A204.1 (cell line): ENCODE results near the gene PEMT.

Experiments used
- FAIRE-seq: peaks from 2 replicates; lab custom pipeline; 2012; peaks lifted over from hg19 to GRCh38; lab: Jason Lieb, UNC

PEMT gene

DNA sequence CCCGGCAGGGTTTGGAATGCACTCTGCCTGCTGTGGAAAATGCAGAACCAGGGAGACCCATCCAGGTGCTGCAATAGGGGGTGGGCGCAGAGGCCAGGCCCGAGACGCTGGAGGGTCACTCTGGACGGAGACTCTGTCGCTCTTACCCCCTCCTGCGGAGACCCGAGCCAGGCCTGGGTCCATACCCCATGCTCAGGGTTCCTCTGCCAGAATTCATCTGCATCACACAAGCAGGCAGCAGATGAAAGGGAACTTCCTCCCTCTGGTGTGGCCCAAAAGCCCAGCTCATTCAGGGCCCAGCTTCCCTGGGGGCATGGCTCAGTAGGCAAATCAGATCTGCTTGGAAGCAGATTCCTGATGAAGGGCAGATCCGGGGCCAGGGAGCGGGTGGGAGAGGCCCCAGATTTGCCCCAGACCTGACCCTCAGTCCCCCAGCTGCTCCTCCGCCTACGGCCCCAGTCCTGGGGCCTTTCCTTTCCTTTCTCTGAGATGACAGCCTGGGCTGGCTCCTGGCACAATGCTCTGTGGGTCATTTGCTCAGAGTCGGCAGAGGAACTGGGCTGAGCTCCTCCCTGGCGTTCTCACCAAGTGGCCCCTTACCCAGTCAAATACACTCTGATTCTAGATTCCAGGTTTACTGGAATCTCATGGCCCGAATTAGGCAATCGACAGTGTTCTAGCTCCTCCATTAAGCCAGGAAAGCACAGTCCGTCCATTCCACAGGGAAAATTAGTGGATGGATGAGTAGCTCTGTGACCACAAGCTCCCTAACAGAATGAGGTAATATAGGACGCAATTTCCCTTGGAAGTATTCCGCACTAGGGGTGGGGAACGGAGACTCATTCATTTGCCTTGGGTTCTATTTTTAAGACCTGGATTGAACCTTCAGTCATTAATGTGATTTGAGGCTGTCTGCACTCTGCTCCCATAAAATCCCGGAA is 76.2 kb downstream of the PEMT start:
- FAIRE-seq, result no peak

DNA sequence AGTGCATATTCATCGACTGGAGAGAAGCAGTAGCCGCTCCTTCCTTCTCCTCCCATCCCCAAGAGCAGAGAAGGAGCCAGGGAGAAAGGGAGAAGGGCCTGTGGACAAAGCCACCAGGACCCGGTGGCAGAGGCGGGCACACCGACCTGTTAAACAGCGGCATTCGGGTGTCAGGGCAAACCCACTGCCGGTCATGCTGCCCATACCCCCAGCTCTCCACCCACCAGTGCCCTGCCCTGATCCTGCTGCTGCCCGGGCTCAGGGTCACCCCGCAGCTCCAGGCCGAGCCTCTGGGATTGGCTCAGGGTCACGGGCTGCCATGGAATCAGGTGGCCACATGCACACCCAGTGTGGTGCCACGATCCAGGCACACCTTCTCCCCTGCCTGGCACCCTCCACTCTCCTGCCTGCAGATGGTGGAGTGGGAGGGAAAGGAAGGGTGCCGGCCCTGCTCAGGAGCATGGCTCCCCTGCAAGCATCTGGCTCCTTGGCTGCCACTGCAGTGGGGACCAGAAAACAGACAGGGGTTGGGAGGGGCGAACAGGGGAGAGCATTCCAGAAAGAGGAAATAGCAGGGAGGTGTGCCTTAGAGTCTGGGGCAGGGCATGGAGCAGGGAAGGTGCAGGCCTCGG is 77.0 kb downstream of the PEMT start:
- no peak for FAIRE-seq

DNA sequence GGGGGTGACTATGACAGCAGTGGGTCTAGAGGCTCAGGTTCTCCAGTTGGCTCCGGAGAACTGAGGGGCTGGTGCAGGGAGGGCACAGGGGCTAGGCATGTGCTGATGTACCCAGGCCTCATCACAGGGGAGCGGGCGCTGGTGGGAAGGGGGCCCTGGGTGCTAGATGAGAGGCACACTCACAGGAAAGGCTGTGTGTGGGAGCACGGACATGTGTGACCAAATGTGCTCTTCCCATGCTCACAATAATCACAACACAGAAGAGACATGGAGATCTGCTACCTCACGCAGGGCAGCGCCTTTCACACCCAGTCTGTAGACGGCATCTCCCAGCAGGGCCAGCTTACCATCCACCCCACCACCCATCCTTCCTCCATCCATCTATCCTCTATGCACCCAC is 77.9 kb downstream of the PEMT start:
- FAIRE-seq, result no peak

DNA sequence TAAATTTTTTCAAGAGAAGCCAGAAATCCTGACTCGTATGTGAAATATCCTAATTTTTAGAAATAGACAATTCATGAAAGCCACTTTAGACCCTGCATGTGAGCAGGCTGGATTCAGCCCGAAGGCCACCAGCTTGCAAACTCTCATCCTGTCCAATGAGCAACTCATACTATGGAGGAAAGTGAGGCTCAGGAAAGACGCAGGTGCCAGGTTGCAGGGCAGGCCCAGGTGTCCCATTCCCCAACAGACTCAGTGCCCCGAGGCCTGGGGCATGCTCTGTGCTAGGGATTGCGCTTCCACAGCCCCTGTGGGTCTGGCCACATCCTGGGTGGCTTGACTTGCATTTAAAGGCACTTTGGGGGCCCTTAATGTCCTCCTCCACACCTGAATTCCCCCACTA is 78.6 kb downstream of the PEMT start:
- no peak for FAIRE-seq

DNA sequence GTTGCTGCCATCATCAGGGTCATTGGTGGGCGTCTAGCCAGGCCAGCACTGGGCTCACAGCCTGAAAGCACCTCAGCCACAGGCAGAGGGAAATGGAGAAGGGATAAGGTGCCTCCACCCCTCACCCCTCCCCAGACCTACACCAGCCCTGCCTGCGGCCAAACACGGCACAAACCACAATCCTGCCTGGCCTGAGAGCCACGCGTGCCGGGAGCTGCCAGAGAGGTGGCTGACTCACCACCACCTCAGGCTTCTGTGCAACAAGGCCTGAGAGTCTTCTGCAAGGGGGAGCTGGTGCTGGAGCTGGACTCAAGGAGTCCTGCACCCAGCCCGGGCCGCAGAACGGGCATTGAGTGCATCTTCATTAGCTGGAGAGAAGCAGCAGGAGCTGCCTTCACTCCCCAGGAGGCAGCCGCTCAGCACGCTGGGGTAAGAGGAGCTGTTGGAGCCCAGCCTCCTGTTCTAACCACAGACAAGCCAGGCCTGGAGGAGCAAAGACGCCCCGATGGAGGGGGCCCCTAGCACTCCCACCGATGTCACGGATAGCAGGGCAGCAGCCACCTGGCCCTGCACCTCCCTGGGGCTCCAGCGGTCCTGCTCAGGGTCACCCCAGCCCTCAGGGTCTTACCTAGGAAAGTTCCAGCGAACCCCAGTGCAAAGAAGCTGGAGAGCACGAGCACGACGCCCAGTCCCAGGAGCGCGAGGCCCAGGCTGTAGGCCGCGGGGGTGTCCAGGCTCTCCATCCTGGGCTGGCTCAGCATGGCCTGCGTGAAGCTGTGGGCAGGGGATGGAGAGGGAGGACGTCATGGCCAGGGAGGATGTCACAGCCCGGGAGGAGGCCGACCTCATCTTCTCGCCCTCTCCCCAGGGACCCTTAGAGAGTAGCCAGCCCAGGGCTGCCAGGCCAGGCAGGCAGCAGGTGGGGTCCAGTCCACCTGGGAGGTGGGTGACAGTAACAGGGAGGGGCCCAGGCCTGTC is 79.3 kb downstream of the PEMT start:
- FAIRE-seq, result no peak

DNA sequence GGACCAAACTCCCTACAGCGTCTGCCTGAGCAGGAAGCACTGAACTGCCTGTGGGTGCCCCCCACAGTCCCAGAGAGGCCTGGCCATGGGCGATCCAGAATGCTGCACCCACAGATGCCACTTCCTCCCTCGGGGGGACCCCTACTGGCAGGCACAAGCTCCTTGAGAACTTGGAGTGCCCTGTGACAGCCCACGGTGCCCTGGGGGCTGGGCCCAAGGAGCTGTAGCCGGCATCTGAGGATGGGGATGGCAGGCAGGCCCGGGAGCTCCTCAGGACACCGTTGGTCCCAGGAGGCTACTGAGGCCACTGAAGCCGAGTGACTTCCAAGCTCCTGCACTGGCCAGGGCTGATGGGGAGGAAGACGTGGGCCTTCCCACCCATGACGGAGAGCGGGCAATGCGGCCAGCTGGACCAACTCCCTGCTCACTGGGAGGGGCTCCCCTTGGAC is 80.2 kb downstream of the PEMT start:
- FAIRE-seq, result no peak

DNA sequence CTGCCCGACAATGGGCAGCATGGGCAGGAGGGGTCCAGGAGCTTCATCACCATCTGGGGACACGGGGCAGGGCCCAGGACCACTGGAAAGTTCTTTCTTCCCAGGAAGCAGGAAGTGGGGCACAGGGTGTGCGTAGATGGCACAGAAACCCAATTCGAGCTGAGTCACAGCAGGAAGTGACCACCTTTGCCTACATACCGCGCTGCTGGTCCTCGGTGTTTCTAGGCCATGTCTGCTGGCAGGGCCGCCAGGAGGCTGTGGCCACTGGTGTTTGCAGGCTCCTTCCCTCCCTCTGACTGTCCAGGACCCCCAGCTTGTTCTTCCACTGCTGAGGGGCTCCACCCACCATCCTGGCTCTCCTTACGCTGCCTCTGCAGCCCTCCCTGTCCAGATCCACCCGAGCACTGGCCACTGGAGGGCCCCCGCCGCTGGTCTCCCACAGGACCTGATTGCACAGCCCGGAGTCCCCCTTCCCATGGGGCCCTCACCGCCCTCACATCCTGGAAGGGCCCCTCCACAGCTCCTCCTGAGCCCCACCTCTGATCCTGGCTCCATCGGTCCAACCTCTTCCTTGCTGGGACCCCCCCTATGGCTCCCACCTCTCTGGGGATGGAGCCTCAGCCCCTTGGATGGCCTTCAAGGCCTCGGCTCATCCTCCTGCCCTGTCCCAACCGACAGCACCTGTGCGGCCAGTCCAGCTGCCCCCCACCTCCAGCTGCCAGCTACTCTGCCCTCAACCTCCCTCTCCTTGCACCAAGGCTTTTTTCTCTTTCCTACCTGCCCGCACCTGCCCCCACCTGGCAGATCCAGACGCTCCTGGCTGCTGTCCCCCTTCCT is 80.8 kb downstream of the PEMT start:
- FAIRE-seq, result no peak

DNA sequence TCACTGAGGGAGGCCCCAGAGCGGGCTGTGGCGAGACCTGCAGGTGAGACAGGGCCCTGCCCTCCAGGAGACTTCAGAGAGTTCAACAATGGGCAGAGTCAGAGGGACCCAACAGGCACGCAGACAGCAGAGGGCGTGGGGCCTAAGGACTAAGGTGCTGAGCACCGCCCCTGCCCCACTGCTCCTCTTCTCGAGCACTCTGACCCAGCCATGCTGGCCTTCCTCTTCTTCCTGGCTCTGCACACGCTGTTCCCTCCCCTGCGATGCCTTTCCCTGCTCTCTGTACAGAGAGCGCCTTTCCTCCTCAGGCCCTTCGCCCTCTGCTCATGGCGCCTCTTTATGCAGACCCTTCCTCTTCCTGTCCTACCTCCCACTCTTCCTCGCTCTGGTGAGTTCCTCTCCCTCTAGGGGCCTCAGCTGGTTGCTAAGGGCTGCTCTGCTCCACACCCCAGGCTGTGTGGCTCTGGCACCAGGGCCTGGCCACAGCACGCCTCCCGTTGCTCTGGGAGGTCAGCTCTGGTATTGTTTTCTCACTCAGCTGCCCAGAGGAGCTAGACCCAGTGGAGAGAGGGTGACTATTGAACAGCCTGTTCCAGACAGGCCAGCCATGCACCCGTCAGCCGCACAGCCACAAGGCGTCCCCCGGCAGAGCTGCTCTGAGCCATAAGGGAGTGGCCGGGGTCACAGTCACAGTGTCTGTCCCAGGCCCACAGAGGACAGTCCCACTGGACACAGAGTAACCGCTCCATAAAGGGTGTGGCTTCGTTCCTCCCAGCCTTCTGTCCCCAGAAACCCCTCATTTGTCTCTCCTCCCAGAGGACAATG is 81.7 kb downstream of the PEMT start:
- no peak for FAIRE-seq

DNA sequence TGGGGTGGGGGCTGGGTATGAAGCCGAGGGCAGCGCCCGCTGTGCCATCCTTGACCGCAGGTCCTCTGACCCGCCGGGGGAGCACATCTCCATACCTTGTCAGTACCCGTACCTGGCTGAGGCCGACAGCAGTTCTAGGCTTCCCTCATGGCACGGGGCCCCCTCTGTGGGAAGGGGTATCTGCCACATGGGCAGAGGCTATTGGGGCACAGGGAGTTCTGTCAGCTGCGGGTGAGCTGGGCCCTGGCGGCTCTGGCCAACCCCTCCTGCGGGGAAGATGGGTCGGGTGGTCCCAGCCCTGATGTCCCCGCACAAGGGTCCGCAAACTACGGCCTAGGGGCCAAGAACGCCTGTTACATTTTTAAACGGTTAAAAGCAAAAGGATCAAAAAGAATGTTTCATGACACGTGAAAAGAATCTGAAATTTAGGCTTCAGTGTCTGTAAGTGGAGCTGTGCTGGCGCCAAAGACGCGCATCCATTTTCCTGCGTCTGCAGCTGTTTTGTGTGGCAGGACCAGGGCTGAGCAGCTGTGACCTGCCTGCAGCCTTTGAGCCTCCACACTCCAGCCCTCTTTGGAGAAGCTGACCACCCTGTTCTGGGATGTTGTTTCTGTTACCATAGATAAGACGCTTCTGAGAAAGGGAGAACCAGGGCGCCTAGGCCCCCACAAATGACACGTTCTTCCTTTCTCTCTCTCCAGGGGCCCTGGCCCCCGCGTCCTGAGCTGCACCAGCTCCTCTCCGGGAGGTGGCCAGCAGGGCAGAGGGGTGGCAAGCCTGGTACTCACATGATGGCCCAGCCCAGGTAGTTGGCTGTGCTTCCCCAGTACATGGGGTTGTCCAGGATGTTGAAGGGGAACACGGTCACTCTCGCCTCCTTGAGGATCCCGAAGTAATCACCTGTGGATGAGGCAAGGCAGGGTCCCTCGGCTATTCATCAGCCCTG is 82.6 kb downstream of the PEMT start:
- no peak for FAIRE-seq

DNA sequence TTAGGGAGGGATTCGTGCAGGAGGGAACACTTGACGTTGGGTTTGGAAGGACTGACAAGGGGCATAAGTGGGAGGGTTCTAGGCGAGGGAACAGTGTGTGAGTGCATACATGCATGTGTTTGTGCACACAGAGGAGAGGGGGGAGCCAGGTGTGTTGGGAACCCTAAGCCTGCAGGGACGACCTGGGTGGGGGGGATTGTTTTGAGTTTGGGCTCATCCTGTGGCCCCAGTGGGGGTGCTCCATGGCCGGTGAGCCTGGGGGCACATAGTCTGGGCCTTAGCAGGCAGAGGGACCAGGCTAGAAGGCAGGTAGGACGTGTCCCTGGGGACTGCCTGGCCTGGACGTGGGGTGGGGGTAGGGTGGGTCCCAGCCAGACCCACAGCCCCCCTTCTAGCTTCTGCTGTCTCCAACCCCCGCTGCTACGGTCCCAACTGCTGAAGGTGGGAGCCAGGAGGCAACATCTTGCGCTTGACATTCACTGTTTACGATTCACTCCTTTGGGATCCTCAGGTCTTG is 83.4 kb downstream of the PEMT start:
- no peak for FAIRE-seq

DNA sequence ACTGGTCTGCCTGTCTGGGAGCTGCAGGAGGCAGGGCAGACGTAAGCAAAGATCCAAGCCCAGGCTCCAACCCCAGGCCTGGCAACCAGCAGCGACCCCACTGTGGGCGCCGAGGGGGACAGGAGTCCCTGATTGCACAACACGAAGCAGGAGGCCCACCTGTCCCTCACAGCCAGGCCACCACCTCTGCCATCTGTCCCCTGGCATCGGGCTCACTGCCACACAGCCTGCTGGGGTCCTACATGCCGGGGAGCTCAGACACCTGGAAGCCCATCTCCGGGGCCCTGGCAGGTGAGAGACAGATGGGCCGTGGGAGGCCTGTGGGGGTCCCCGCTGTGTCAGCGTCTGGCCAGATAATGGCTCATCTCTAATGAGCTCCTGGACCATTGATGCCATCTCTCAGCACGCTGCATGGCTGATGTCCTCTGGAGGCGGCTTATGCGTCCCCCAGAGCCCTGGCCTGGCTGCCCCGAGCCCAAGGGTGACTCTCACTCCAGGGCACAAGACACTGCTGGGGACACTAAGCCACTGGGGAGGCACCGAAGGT is 84.0 kb downstream of the PEMT start:
- FAIRE-seq, result no peak

DNA sequence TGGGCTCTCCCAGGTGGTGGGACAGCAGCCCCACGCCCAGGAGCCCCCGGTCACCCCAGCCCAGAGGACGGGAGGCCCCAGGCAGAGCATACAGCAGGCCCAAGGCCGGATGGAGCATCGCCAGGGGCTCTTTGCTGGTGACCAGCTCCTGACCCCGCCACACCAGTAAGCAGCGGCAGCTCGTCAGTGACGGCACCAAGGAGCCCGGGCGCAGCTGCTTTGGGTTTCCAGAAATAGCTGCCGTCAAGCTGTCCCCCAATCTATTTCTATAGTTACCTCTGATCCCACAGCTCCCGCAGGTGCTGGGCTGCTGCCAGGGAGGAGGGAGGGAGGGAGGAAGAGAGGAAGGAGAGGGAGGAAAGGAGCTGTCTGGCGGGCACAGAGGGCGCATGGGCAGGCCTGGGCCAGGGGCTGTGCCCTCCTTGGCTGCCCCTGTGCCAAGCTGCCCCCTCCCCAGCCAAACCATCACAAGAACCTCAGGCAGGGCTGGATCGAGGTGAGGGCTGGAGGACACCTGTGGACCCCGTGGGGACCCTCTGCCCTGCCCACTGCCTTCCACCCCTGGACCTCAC is 84.5 kb downstream of the PEMT start:
- FAIRE-seq, result no peak

DNA sequence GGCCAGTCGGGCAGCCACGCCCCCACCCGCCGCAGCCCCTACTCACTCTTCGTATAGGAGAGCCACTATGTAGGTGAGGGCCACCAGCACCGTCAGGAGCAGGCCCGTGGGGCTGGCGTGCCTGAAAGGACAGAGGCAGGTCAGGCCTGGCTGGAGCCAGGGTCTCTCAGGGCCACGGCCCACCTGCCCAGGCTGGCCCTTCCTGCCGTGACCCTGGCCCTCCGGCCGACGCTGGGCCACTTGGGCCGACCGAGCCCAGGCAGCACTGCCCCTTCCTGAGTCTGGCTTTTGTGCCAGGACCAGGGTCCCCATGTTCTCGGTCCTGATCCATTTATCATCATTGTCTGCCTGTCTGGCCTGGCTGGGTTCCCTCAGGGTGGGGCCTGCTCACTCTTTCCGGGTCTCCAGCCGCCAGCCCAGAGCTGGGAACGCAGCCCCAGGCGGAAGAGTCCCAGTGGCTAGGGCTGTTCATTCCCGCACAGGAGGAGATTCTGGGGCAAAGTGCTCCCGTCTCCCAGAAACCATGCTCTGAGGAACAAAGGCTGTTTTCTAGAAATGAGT is 85.2 kb downstream of the PEMT start:
- no peak for FAIRE-seq

DNA sequence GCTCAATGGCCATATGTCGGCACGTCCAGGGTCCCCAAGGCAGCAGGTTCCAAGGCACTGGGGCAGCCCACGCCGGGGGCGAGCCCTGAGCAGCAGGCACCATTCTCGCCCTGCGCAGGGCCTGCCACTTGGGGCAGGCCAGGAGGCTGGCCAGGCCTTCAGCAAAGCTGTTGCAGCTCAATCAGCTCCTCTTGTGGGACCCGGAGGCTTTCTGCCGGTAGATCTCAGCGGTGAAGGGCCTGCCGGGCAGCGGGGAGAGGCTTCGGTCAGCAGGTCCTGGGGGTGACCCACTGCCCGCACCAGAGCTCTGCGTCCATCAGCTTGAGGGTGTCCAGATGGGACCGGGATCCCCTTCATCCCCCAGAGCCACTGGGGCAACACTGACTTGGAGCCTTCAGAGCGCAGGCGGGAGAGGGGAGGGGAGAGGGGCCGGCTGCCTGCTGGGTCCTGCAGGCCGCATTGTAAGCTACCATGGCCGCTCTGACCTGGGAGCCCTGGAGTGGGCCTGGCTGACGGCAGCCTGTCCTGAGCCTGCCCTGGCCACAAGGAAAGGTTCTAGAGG is 85.8 kb downstream of the PEMT start:
- no peak for FAIRE-seq

DNA sequence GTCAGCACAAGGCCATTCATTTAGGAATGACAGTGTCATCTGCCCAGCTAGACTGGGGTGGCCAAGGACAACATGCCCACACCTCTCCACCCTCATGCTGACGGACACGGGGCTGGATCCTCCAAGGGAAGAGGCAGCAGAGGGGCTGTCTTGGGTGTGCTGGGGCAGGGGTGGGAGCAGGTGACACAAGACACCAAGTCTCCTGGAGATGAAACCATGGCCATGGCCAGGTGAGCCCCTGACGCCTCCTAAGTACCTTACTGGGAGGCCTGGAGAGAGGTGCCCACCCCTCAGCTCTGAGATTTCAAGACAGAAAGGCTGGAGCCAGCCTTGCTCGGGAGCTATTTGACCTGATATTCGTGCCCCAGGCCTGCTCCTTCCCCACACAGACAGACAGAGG is 86.4 kb downstream of the PEMT start:
- no peak for FAIRE-seq

DNA sequence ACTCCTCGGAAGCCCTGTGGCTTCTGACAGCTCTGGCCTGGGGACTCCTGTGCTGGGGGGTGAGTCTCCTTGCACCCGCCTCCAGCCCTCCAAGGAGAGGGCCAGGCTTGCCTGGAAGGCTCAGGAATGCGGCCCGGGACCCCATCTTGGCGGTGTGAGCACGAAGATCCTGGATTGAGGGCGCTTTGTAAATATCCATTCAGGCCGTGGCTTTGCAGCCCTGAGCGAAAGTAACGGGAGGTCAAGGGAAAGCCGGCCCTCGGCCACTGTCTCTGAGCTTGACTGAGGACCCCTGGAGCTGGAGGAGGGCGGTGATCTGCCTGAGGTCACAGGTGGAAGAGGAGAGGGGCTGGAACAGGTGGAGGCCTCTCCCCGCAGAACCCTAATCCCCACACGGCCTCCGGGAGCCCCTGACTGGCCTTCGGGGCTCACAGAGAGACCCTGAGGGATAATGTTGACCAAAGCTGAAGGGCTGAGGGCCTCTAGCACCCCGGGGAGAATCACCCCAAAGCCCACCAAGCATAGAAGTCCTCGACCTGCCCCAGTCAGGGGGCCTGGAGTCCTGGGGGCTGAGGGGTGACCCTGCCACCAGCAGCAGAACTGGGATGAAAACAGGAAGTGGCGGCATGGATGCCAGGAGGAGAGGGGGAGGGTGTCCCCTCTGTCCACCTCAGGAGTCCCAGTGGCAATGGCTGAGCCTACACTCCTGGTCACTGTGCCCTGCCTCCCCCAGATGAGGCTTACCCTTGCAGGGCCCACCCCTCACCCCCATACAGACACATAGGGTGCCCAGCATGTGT is 87.0 kb downstream of the PEMT start:
- FAIRE-seq, result no peak

DNA sequence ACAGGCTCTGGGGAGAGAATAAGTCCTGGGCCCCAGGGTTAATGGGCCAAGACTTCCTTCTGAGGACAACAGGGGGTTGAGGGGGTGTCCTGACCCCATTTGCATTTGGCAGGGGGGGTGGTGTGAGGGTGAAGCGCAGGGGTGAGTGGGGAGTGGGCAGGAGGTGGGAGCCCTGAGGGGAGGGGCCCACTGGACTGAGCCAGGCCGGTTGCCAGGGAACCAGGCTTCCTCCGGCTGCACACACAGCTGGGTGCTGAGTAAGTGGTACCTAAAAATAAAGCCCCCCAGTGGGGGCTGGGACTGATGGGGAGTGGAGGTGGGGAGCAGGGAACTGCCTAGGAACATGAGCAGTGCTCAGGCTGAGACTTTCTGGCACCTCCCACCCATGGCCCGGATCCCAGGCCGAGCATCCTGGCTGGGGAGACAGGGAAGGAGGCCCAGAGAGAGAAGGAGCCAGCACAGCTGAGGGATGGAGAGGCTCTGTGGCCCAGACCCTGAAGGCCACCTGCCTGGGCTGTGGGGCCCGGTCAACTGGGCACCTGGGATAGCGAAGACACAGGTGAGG is 87.9 kb downstream of the PEMT start:
- no peak for FAIRE-seq
